Naive B cell (primary cell): ENCODE results near the gene LHFPL4. TPM values are rescaled to one million over a fixed set of nuclear protein-coding genes. Genes with fewer than 3 reads are reported as not detected.
"Not testable (repeated sequence)": the region's sequence is repeated elsewhere in the genome, so short reads cannot be mapped to it uniquely, and the experiment has no call there.

ENCODE experiments used
- ATAC-seq, 2 donors: fragments of 150-1000 bp; cut with Tn5 transposase; 2 replicates each; pipeline ENCODE4 v1.10.0; 2021; ENCODE audit warnings: low read depth in 2 of 2, mild to moderate bottlenecking in 2 of 2, moderate library complexity in 2 of 2
- DNase-seq: peaks from one replicate; pipeline ENCODE4 v3.0.0; 2022
- H3K27ac Mint-ChIP-seq, 6 donors: one replicate each; pipeline ENCODE4 v1.8.0; 2020 to 2022; ENCODE audit warnings: mild to moderate bottlenecking in 6 of 6, mixed read lengths in 6 of 6, moderate library complexity in 5 of 6, inconsistent platforms in 2 of 6
- H3K27me3 Mint-ChIP-seq, 3 donors: one replicate each; pipeline ENCODE4 v1.8.0; 2021 to 2022; ENCODE audit warnings: mixed read lengths in 3 of 3, mild to moderate bottlenecking in 1 of 3
- H3K36me3 Mint-ChIP-seq, 2 donors: one replicate each; pipeline ENCODE4 v1.8.0; 2020 to 2022; ENCODE audit warnings: mixed read lengths in 2 of 2, inconsistent platforms in 1 of 2, mild to moderate bottlenecking in 1 of 2
- H3K4me1 Mint-ChIP-seq, 3 donors: one replicate each; pipeline ENCODE4 v1.8.0; 2020 to 2022; ENCODE audit warnings: mixed read lengths in 3 of 3, inconsistent platforms in 1 of 3, mild to moderate bottlenecking in 1 of 3, moderate library complexity in 1 of 3
- H3K4me3 Mint-ChIP-seq, 8 donors: one replicate each; pipeline ENCODE4 v1.8.0; 2020 to 2022; ENCODE audit warnings: mild to moderate bottlenecking in 8 of 8, mixed read lengths in 8 of 8, moderate library complexity in 8 of 8, inconsistent platforms in 2 of 8
- H3K9me3 Mint-ChIP-seq, 7 donors: one replicate each; pipeline ENCODE4 v1.8.0; 2020 to 2022; ENCODE audit warnings: mixed read lengths in 7 of 7, mild to moderate bottlenecking in 5 of 7, inconsistent platforms in 2 of 7, moderate library complexity in 1 of 7
- polyA plus RNA-seq, 6 donors: library from polyadenylated mRNA; unstranded; fragments of 300-500 nt; fragmentation: Illumina TruSeq; gene quantifications; one replicate each; pipeline ENCODE4 v1.2.3, GENCODE V29; 2021; ENCODE audit warnings: low read depth in 6 of 6

LHFPL4 gene
- polyA plus RNA-seq, 6 donors from 2014 or later = 0.06 to 0.30 (median 0.21) TPM; not detected in 2

DNA sequence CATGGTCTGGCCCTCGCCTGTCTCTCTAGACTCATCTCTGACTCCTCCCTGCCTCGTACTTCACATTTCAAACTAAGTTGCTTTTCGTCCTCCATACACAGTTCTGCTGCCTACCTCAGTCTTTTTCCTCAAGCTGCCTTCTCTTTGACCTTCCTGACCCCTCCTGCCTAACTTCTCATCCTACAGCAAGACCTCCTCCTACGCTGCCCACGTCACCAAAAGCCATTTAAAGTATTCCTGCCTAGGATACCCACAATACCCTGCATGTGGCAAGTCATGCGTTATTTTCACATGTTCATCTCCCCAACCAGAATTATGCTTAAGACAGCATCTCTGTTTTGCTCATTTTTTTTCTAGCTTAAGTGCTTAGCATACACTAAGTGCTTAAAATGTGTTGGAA, 56.7 kb downstream of the LHFPL4 start:
- Mint-ChIP-seq H3K27me3 (peaks cover 8 to 30% (median 29%) of the 10 kb centered on the region in 3 donors), H3K36me3 (peaks cover 8 to 22% of the 10 kb centered on the region in 2 donors), H3K27ac (no peak overlapping the region), H3K4me3 (no peak overlapping the region), H3K9me3 (peaks cover 0 to 7% (median 0%) of the 10 kb centered on the region in 7 donors), H3K4me1 (peaks cover 11 to 19% (median 12%) of the 10 kb centered on the region in 3 donors)
- ATAC-seq = no peak
- DNase-seq = no peak

DNA sequence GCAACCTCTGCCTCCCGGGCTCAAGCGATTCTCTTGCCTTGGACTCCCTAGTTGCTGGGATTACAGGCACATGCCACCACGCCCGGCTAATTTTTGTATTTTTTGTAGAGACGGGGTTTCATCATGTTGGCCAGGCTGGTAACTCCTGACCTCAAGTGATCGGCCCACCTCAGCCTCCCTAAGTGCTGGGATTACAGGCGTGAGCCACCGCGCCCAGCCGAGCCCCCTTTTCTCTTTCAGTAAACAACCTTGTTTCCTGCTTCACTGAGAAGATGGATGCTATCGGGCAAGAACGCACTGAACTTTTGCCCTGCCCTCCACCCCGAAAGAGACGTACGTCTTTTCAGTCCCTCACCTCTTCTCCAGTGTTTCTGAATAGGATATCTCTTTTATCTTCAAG, 59.6 kb downstream of the LHFPL4 start:
- ATAC-seq, DNase-seq, H3K36me3 Mint-ChIP-seq, H3K27me3 Mint-ChIP-seq, H3K4me1 Mint-ChIP-seq, H3K9me3 Mint-ChIP-seq, H3K4me3 Mint-ChIP-seq, H3K27ac Mint-ChIP-seq: not testable (repeated sequence)

DNA sequence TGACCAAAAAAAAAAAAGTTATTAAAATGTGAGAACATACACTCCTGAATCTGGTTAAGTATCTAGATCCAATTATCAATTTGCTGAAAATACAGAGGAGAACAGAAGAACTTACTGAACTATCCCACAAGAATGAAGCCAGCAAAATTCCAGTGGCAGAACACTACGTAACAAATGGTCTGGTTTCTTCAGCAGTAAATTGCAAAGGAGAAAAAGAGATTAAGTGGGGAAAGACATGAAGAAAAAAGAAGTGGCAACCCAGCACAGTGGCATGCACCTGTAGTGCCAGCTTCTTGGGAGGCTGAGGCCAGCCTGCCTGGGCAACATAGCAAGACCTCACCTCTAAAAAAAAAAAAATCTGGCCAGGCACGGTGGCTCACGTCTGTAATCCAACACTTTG, 62.1 kb downstream of the LHFPL4 start:
- no peak for DNase-seq
- H3K27ac Mint-ChIP-seq = peak overlapping the region in 1 of 6 donors; percentile 52

DNA sequence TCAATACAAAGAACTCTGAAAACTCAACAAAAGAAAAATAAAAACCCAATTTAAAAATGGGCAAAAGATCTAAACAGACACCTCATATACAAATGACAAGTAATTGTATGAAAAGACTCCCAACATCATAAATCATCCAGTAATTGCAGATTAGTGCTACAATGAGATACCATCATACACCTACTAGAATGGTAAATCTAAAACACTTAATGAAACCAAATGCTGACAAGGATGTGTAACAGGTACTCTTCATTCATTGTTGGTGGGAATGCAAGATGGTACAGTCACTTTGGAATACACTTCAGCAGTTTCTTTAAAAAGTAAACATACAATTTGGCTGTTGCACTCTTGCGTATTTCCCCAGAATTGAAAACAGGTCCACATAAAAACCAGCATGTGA, 68.4 kb downstream of the LHFPL4 start:
- Mint-ChIP-seq H3K27me3 (no peaks in the 10 kb centered on the region), H3K4me1 (no peaks in the 10 kb centered on the region), H3K27ac (no peak overlapping the region), H3K4me3 (no peak overlapping the region), H3K36me3 (peaks cover 5 to 8% of the 10 kb centered on the region in 2 donors), H3K9me3 (peaks cover 3 to 12% (median 7%) of the 10 kb centered on the region in 7 donors)
- DNase-seq (no peak), ATAC-seq (no peak)

More for the DNA sequence above, 62.1 kb downstream of the LHFPL4 start:
- peaks cover 11 to 16% of the 10 kb centered on the region in 2 donors for H3K36me3 Mint-ChIP-seq
- no peak overlapping the region for H3K4me3 Mint-ChIP-seq
- ATAC-seq = no peak
- H3K4me1 Mint-ChIP-seq = no peaks in the 10 kb centered on the region
- peaks cover 5 to 12% (median 7%) of the 10 kb centered on the region in 7 donors for H3K9me3 Mint-ChIP-seq
- no peaks in the 10 kb centered on the region for H3K27me3 Mint-ChIP-seq

DNA sequence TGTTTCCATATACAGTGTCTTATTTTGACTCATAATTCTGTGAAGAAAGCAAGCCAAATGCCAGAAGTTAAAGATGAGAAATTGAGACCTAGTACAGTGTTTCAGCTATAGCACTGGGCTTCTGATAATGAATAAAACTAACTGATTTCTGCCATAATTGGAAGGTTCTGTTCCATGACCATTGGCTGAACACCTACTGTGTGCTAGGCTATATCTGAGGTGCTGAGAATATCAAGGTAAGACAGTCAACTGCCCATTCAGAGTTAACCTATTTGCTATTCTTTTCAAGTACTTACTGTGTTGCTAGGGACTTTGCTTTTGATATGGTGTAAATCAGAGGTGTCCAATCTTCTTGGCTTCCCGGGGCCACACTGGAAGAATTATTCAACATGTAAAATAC, 73.4 kb downstream of the LHFPL4 start:
- H3K4me3 Mint-ChIP-seq = no peak overlapping the region
- H3K27ac Mint-ChIP-seq = peak overlapping the region in 1 of 6 donors; percentile 39
- H3K9me3 Mint-ChIP-seq = no peaks in the 10 kb centered on the region
- H3K27me3 Mint-ChIP-seq = no peaks in the 10 kb centered on the region
- no peak for ATAC-seq
- peaks cover 0 to 4% (median 0%) of the 10 kb centered on the region in 3 donors for H3K4me1 Mint-ChIP-seq
- H3K36me3 Mint-ChIP-seq = peaks cover 18 to 26% of the 10 kb centered on the region in 2 donors
- DNase-seq = no peak

DNA sequence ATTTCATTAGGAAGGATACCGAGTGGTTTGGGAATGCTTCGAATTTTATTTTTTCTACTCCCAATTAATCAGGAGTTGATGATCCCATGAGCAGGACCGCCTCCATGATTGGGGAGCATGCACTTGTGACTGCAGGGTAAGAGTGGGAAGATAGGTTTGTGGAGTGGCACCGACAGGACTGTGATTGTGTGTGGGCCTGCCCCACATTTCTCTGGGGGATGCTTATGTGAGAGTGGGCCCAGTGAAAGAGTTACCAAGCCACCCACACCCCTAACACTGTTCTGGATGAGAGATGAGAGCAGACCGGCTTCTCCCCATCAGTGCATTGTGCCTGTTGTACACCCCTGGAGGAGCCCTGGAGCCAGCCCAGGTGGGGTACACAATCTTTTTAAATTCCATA, 76.7 kb downstream of the LHFPL4 start:
- Mint-ChIP-seq H3K4me1 (peaks cover 0 to 4% (median 0%) of the 10 kb centered on the region in 3 donors), H3K4me3 (no peak overlapping the region), H3K27ac (peak overlapping the region in 1 of 6 donors; percentile 42), H3K27me3 (no peaks in the 10 kb centered on the region), H3K36me3 (peaks cover 38 to 47% of the 10 kb centered on the region in 2 donors), H3K9me3 (no peaks in the 10 kb centered on the region)
- ATAC-seq (no peak), DNase-seq (no peak)

DNA sequence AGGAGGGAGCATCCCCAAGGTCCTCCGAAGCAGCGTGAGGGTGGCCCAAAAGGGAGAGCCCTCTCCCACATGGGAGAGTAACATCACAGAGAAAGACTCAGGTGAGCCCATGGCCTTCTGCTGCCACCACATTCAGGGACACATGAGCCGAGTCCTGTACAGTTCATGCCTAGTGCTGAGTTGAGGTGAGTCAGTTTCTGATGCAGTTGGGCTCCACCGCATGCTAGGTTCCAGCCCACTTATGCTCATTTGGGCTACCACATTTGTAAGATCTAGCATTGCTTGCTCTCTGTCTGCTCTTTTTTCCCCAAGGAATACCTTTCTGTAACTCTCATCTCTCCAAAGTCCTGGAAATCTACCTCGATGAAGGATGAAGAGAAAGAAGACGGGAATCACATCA, 79.1 kb downstream of the LHFPL4 start:
- Mint-ChIP-seq H3K27ac (peak overlapping the region in 1 of 6 donors; percentile 67), H3K27me3 (no peaks in the 10 kb centered on the region), H3K9me3 (no peaks in the 10 kb centered on the region), H3K36me3 (peaks cover 45 to 46% of the 10 kb centered on the region in 2 donors), H3K4me3 (no peak overlapping the region), H3K4me1 (peaks cover 0 to 8% (median 0%) of the 10 kb centered on the region in 3 donors)
- ATAC-seq (no peak), DNase-seq (no peak)

DNA sequence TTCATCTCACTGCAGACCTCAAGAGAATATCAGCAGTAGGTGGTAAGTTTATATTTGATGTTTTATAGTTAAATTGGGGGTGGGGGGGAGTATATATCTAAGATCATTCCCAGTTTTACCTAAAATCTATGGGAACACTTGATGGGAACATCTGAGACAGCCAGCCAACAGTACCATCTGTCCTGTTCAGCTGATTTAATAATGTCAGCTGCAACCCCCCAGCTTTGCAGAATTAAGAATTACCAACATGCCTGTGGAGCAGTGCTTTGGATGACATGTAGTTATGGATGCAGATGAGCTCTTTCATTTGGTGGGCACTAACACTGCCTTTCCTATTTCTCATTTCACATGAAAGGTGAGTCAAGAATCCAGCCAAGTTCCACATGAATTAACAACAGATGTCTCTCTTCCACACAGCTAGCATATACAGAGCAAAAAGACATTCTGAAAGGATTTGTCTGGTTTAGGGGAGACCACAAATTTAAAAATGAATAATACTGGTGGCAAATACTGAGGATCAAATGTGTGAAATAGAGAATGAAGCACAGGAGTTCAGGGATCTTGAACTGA, 80.0 kb downstream of the LHFPL4 start:
- Mint-ChIP-seq H3K27ac (peak overlapping the region in 2 of 6 donors; percentile 18 to 42), H3K4me3 (no peak overlapping the region), H3K4me1 (peaks cover 0 to 8% (median under 1%) of the 10 kb centered on the region in 3 donors), H3K36me3 (peaks cover 40 to 45% of the 10 kb centered on the region in 2 donors), H3K9me3 (no peaks in the 10 kb centered on the region), H3K27me3 (no peaks in the 10 kb centered on the region)
- ATAC-seq (no peak), DNase-seq (no peak)

DNA sequence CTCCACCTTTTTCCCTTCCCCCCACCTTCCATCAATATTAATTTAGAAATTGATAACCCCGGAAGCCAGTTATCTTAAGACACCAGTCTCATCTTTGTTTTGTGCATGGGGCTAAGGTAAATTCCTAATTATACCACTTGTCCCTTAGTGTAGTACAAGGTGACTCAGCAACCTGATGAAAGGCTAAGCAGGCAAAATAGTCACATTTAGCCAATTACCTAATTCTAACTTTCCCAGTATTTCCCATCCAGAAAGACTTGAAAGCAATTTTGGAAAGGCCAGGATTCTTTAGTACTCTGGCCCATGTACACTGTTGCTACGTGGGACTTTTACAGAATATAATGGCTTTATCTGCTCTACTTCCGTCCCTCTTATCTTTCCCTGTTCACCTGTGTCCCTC, 83.6 kb downstream of the LHFPL4 start:
- H3K36me3 Mint-ChIP-seq = peaks cover 25 to 53% of the 10 kb centered on the region in 2 donors
- H3K27ac Mint-ChIP-seq = peak overlapping the region in 2 of 6 donors; percentile 17 to 46
- DNase-seq = no peak

DNA sequence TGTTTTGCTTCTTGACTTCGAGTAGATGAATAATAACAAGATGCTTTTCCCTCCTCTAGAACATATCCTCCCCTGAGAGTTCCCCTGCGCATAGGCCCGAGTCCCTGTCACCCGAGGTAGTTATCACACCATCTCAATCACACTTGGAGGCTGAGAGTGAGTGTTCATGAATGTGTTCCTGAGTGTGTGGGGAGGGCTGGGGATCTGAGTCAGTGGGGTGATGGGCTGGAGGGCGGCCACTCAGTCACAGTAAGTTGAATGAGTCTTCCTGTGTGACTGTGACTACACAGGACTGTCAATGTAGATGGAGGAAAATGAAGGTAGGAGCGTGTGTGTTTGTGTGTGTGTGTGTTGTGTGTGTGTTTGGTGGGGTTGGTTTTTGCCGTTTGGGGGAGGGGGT, 85.2 kb downstream of the LHFPL4 start:
- H3K4me3 Mint-ChIP-seq = no peak overlapping the region
- peaks cover 0 to 17% (median 4%) of the 10 kb centered on the region in 3 donors for H3K4me1 Mint-ChIP-seq
- no peaks in the 10 kb centered on the region for H3K27me3 Mint-ChIP-seq
- peak overlapping the region in 3 of 6 donors; percentile 47 to 97 (median 55) for H3K27ac Mint-ChIP-seq
- no peaks in the 10 kb centered on the region for H3K9me3 Mint-ChIP-seq
- H3K36me3 Mint-ChIP-seq = peaks cover 14 to 52% of the 10 kb centered on the region in 2 donors
- no peak for DNase-seq
- no peak for ATAC-seq

More for the DNA sequence above, 83.6 kb downstream of the LHFPL4 start:
- no peaks in the 10 kb centered on the region for H3K27me3 Mint-ChIP-seq
- peaks cover 0 to 17% (median 4%) of the 10 kb centered on the region in 3 donors for H3K4me1 Mint-ChIP-seq
- ATAC-seq = no peak
- no peaks in the 10 kb centered on the region for H3K9me3 Mint-ChIP-seq
- no peak overlapping the region for H3K4me3 Mint-ChIP-seq

DNA sequence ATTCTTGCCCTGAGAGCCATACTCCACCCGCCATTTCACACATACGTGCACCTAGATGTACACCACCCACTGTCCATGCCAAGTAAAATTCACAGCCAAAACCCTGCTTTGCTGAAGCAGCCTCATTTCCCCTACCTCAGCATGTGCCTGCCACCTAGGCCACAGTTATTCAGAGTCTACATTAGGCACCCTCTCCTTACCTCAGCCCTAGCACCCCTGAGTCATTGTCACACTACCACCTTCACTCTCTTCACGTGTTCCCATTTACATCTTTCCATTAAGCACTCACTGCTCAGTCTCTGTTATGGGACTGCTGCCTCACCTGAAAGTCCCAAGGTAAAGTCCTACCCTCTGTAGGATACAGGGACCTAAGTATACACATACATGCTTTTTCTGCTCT, 86.2 kb downstream of the LHFPL4 start:
- H3K36me3 Mint-ChIP-seq = peaks cover 12 to 42% of the 10 kb centered on the region in 2 donors
- ATAC-seq (no peak), DNase-seq (no peak)
- H3K9me3 Mint-ChIP-seq = no peaks in the 10 kb centered on the region
- H3K4me1 Mint-ChIP-seq = peaks cover 0 to 17% (median 4%) of the 10 kb centered on the region in 3 donors
- H3K27me3 Mint-ChIP-seq = no peaks in the 10 kb centered on the region
- H3K27ac Mint-ChIP-seq = peak overlapping the region in 2 of 6 donors; percentile 38 to 55
- no peak overlapping the region for H3K4me3 Mint-ChIP-seq

DNA sequence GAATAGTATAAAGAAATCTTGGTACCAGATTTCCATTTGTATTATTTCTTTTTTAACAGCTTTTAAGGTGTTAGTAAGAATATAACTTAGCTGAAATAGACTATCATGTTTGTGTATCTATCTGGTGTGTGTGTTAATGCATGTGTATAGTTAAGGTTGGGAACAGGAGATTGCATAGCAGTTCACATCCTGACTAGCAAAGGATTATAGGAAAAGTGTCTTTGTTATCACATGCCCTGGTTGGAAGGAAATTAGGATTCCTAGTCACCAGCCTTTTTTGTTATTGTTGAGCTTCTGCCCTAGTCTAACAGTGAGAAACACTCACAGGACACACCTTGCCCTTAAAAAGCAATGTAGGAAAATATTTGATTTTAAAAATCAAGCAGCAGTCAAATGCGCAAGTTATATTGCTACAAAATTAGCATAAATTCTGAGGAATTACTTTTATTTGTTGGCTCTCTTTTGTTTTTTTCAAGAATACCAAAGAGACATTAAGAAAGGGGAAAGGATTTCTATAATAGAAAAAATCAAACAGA, 98.0 kb downstream of the LHFPL4 start:
- H3K27ac Mint-ChIP-seq = no peak overlapping the region
- peaks cover 0 to 7% (median 4%) of the 10 kb centered on the region in 3 donors for H3K4me1 Mint-ChIP-seq
- no peak for DNase-seq
- no peaks in the 10 kb centered on the region for H3K27me3 Mint-ChIP-seq
- ATAC-seq = no peak
- no peaks in the 10 kb centered on the region for H3K9me3 Mint-ChIP-seq
- peaks cover 9 to 13% of the 10 kb centered on the region in 2 donors for H3K36me3 Mint-ChIP-seq
- no peak overlapping the region for H3K4me3 Mint-ChIP-seq

DNA sequence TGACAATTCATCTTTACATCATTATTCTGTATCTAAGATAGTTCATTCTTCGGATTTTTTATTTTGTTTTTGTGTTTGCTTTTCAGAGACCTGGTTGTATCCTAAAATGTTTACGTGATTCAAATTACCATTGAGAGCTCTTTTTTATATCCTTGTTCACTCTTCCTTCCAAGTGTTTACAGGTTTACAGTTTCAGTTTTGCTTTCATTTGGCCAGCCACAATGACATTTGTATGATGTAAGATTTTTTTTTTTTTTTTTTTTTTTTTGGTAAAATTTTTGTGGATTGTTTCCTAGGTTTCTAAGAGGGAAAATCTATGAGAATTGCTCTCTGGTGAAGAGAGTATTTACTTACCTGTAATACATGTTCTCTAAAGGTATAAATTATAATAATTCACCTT, 101.2 kb downstream of the LHFPL4 start:
- ATAC-seq = no peak
- Mint-ChIP-seq H3K27ac (peak overlapping the region in 5 of 6 donors; percentile 49 to 79 (median 70)), H3K36me3 (peaks cover 21 to 27% of the 10 kb centered on the region in 2 donors), H3K9me3 (no peaks in the 10 kb centered on the region), H3K27me3 (no peaks in the 10 kb centered on the region), H3K4me1 (peaks cover 0 to 7% (median 7%) of the 10 kb centered on the region in 3 donors), H3K4me3 (no peak overlapping the region)
- DNase-seq = no peak

DNA sequence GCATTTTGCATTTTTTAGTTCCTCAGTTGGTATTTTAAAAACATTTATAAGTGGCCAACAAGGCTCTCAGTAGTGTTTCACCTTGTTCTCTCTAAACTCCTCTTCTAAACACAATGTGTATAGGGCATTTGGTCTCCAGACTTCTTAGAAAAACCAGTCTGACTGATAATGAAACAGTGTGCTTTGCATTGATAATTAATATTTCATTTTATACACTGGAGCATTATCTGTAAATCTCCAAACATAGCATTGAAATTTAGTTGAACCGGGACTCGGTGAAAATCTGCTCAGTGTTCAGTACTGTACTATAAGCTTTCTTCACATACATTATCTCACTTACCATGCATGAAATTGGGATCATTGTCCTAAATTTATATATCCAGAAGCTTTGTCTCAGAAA, 102.6 kb downstream of the LHFPL4 start:
- no peak for ATAC-seq
- H3K27ac Mint-ChIP-seq = no peak overlapping the region
- no peaks in the 10 kb centered on the region for H3K9me3 Mint-ChIP-seq
- no peak for DNase-seq
- no peak overlapping the region for H3K4me3 Mint-ChIP-seq
- H3K36me3 Mint-ChIP-seq = peaks cover 21 to 27% of the 10 kb centered on the region in 2 donors
- H3K27me3 Mint-ChIP-seq = no peaks in the 10 kb centered on the region
- H3K4me1 Mint-ChIP-seq = peaks cover 0 to 7% (median 7%) of the 10 kb centered on the region in 3 donors
